Measurements from ENCODE around the gene THSD4.

Gene THSD4

GRCh38 chr15:71239592-71240364 is 124.5 kb downstream of the THSD4 start:
- Histone ChIP-seq H3K4me1 (ENCODE audit: insufficient read depth, low read length, severe bottlenecking) (no peaks in the 10 kb centered on the region), H2AFZ (ENCODE audit: low read length) (no peak overlapping the region), H3K4me2 (ENCODE audit: low read length) (no peak overlapping the region), H4K20me1 (ENCODE audit: insufficient read depth, low read length) (no peaks in the 10 kb centered on the region), H3K36me3 (ENCODE audit: insufficient read depth, low read length) (no peaks in the 10 kb centered on the region), H3K27ac (ENCODE audit: low read depth, low read length, poor library complexity, severe bottlenecking) (no peak overlapping the region), H3K4me3 (ENCODE audit: low read depth, low read length, poor library complexity, severe bottlenecking) (no peak overlapping the region), H3K9me2 (ENCODE audit: low read depth, low read length) (no peaks in the 10 kb centered on the region), H3K9ac (ENCODE audit: low read length) (no peak overlapping the region), H3K9me3 (ENCODE audit: low read length) (no peaks in the 10 kb centered on the region), H3K79me2 (ENCODE audit: insufficient read depth, low read length) (no peaks in the 10 kb centered on the region), H3F3A (ENCODE audit: insufficient read depth, low read length) (no peaks in the 10 kb centered on the region), H3K27me3 (ENCODE audit: insufficient read depth, low read length) (no peaks in the 10 kb centered on the region)
- no peak for TF ChIP-seq CTCF (IDR thresholded peaks at IDR 0.05; ENCODE audit: low read length)
- TF ChIP-seq EZH2 (IDR thresholded peaks at IDR 0.05; ENCODE audit: borderline replicate concordance, low read length): no peak

- Histone ChIP-seq H3K9ac (ENCODE audit: low read length) (no peak overlapping the region), H4K20me1 (ENCODE audit: insufficient read depth, low read length) (no peaks in the 10 kb centered on the region), H3K4me3 (ENCODE audit: low read depth, low read length, poor library complexity, severe bottlenecking) (no peak overlapping the region), H3K9me3 (ENCODE audit: low read length) (no peaks in the 10 kb centered on the region), H3K9me2 (ENCODE audit: low read depth, low read length) (no peaks in the 10 kb centered on the region), H3K4me2 (ENCODE audit: low read length) (no peak overlapping the region), H3K4me1 (ENCODE audit: insufficient read depth, low read length, severe bottlenecking) (no peaks in the 10 kb centered on the region), H3K27ac (ENCODE audit: low read depth, low read length, poor library complexity, severe bottlenecking) (no peak overlapping the region), H2AFZ (ENCODE audit: low read length) (no peak overlapping the region), H3K27me3 (ENCODE audit: insufficient read depth, low read length) (no peaks in the 10 kb centered on the region), H3F3A (ENCODE audit: insufficient read depth, low read length) (no peaks in the 10 kb centered on the region), H3K79me2 (ENCODE audit: insufficient read depth, low read length) (no peaks in the 10 kb centered on the region), H3K36me3 (ENCODE audit: insufficient read depth, low read length) (no peaks in the 10 kb centered on the region)
- no peak for TF ChIP-seq CTCF (IDR thresholded peaks at IDR 0.05; ENCODE audit: low read length)
- TF ChIP-seq EZH2 (IDR thresholded peaks at IDR 0.05; ENCODE audit: borderline replicate concordance, low read length): no peak
These were observed 127.0 kb downstream of the THSD4 start for GRCh38 chr15:71242292-71242691.

- H3K79me2 ChIP-seq (ENCODE audit: insufficient read depth, low read length): no peaks in the 10 kb centered on the region
- no peaks in the 10 kb centered on the region for H4K20me1 ChIP-seq (ENCODE audit: insufficient read depth, low read length)
- no peaks in the 10 kb centered on the region for H3K36me3 ChIP-seq (ENCODE audit: insufficient read depth, low read length)
- H3K27me3 ChIP-seq (ENCODE audit: insufficient read depth, low read length): no peaks in the 10 kb centered on the region
- H3K27ac ChIP-seq (ENCODE audit: low read depth, low read length, poor library complexity, severe bottlenecking): no peak overlapping the region
- H3K4me2 ChIP-seq (ENCODE audit: low read length): no peak overlapping the region
- no peak overlapping the region for H3K9ac ChIP-seq (ENCODE audit: low read length)
- TF ChIP-seq CTCF (IDR thresholded peaks at IDR 0.05; ENCODE audit: low read length) (no peak), EZH2 (IDR thresholded peaks at IDR 0.05; ENCODE audit: borderline replicate concordance, low read length) (no peak)
- H3K9me3 ChIP-seq (ENCODE audit: low read length): no peaks in the 10 kb centered on the region
- H2AFZ ChIP-seq (ENCODE audit: low read length): no peak overlapping the region
- H3F3A ChIP-seq (ENCODE audit: insufficient read depth, low read length): no peaks in the 10 kb centered on the region
- H3K4me1 ChIP-seq (ENCODE audit: insufficient read depth, low read length, severe bottlenecking): no peaks in the 10 kb centered on the region
- no peak overlapping the region for H3K4me3 ChIP-seq (ENCODE audit: low read depth, low read length, poor library complexity, severe bottlenecking)
- no peaks in the 10 kb centered on the region for H3K9me2 ChIP-seq (ENCODE audit: low read depth, low read length)
These were observed 129.0 kb downstream of the THSD4 start for GRCh38 chr15:71244250-71244649.
